Measurements from ENCODE around the gene EPHA10. TPM values are rescaled to one million over a fixed set of nuclear protein-coding genes. Genes with fewer than 3 reads are reported as not detected.

Gene EPHA10
- total and polyA plus RNA-seq, 11 donors = 0.01 to 0.60 (median 0.12) TPM; not detected in 5

- Histone ChIP-seq H3K36me3 (peaks cover 0 to 58% (median 0%) of the 10 kb centered on the region in 9 donors), H3K4me3 (no peak overlapping the region), H3K4me1 (no peaks in the 10 kb centered on the region), H3K9me3 (no peaks in the 10 kb centered on the region), H3K27me3 (no peaks in the 10 kb centered on the region), H3K27ac (no peak overlapping the region)
- no peak for ATAC-seq
- intact Hi-C loops (cut with DNase I) = no loop called here
- no peak for DNase-seq
- 73 to 81% (median 78%) methylated on average over 3 of the region's 3 CpGs for WGBS, 4 donors
- TF ChIP-seq POLR2A (IDR thresholded peaks at IDR 0.05) (no peak), CTCF (IDR thresholded peaks at IDR 0.05) (no peak)
Observed at GRCh38 chr1:37704966-37705365, 60.0 kb downstream of the EPHA10 start.

- no peaks in the 10 kb centered on the region for H3K27me3 ChIP-seq
- ATAC-seq (no peak), DNase-seq (no peak)
- H3K36me3 ChIP-seq = peaks cover 0 to 54% (median 0%) of the 10 kb centered on the region in 9 donors
- no peak overlapping the region for H3K27ac ChIP-seq
- no peak overlapping the region for H3K4me3 ChIP-seq
- TF ChIP-seq CTCF (IDR thresholded peaks at IDR 0.05) (no peak), POLR2A (IDR thresholded peaks at IDR 0.05) (no peak)
- no peaks in the 10 kb centered on the region for H3K9me3 ChIP-seq
- WGBS, 4 donors = 96 to 98% (median 96%) methylated on average over 14 of the region's 14 CpGs
- H3K4me1 ChIP-seq = no peaks in the 10 kb centered on the region
- intact Hi-C loops (cut with DNase I) = no loop called here
Observed at GRCh38 chr1:37703061-37703460, 61.9 kb downstream of the EPHA10 start.

GRCh38 chr1:37701051-37701450 lies 63.9 kb downstream of the EPHA10 start:
- Histone ChIP-seq H3K27me3 (no peaks in the 10 kb centered on the region), H3K4me1 (no peaks in the 10 kb centered on the region), H3K36me3 (peaks cover 0 to 43% (median 0%) of the 10 kb centered on the region in 9 donors), H3K4me3 (no peak overlapping the region), H3K9me3 (no peaks in the 10 kb centered on the region), H3K27ac (no peak overlapping the region)
- 52 to 64% (median 59%) methylated on average over 2 of the region's 2 CpGs for WGBS, 4 donors
- TF ChIP-seq CTCF (IDR thresholded peaks at IDR 0.05) (no peak), POLR2A (IDR thresholded peaks at IDR 0.05) (no peak)
- ATAC-seq (no peak), DNase-seq (no peak)
- intact Hi-C loops (cut with DNase I) = no loop called here

GRCh38 chr1:37699147-37699546 lies 65.8 kb downstream of the EPHA10 start:
- no peaks in the 10 kb centered on the region for H3K4me1 ChIP-seq
- intact Hi-C loops (cut with DNase I) = loop anchor here in 4 of 10 donors (10.0 kb wide), 4 partner anchors 96 to 166 kb away; partner anchors contain the start of genes C1orf122 (in 1 of the 4), MANEAL (in 1 of the 4), MTF1 (in 1 of the 4) and YRDC (in 1 of the 4)
- no peak overlapping the region for H3K27ac ChIP-seq
- TF ChIP-seq POLR2A (IDR thresholded peaks at IDR 0.05) (no peak), CTCF (IDR thresholded peaks at IDR 0.05) (no peak)
- H3K9me3 ChIP-seq = no peaks in the 10 kb centered on the region
- DNase-seq (no peak), ATAC-seq (no peak)
- no peaks in the 10 kb centered on the region for H3K27me3 ChIP-seq
- H3K36me3 ChIP-seq = peaks cover 0 to 42% (median 0%) of the 10 kb centered on the region in 9 donors
- no peak overlapping the region for H3K4me3 ChIP-seq
- 94 to 97% (median 97%) methylated on average over 7 of the region's 7 CpGs for WGBS, 4 donors
